ENCODE data around the gene SIT1. TPM values are rescaled to one million over a fixed set of nuclear protein-coding genes. Genes with fewer than 3 reads are reported as not detected.

Gene SIT1
- total RNA-seq, 1 experiment from 2014 or later = not detected

Other genes with a start within 250 kb of the SIT1 start
- 18.6 and 19.1 TPM in 2 replicates for gene RUSC2, start 160.8 kb downstream of the SIT1 start, total RNA-seq (2014; rRNA removed; shearing (Covaris generic))
- gene TESK1, start 45.7 kb downstream of the SIT1 start, total RNA-seq (2014; rRNA removed; shearing (Covaris generic)) = 8.0 and 9.9 TPM in 2 replicates
- 2.4 TPM in 1 of 2 replicates, not detected in the other for gene CD72, start 32.5 kb downstream of the SIT1 start, total RNA-seq (2014; rRNA removed; shearing (Covaris generic))
- 4,372 and 15,582 TPM in 2 replicates for gene RMRP, start 7.1 kb upstream of the SIT1 start, total RNA-seq (2014; rRNA removed; shearing (Covaris generic))
- gene CCDC107, start 7.4 kb upstream of the SIT1 start, total RNA-seq (2014; rRNA removed; shearing (Covaris generic)) = 7.6 and 19.3 TPM in 2 replicates
- gene ARHGEF39, start 14.3 kb upstream of the SIT1 start, total RNA-seq (2014; rRNA removed; shearing (Covaris generic)) = 12.3 and 12.4 TPM in 2 replicates
- 0.86 TPM in 1 of 2 replicates, not detected in the other for gene CA9, start 23.0 kb upstream of the SIT1 start, total RNA-seq (2014; rRNA removed; shearing (Covaris generic))
- 439 and 442 TPM in 2 replicates for gene TPM2, start 39.0 kb upstream of the SIT1 start, total RNA-seq (2014; rRNA removed; shearing (Covaris generic))
- gene TLN1, start 81.3 kb upstream of the SIT1 start, total RNA-seq (2014; rRNA removed; shearing (Covaris generic)) = 146 and 195 TPM in 2 replicates
- gene CREB3, start 81.7 kb upstream of the SIT1 start, total RNA-seq (2014; rRNA removed; shearing (Covaris generic)) = 40.3 and 46.0 TPM in 2 replicates
- 37.2 and 48.6 TPM in 2 replicates for gene GBA2, start 98.3 kb upstream of the SIT1 start, total RNA-seq (2014; rRNA removed; shearing (Covaris generic))
- gene RGP1, start 98.4 kb upstream of the SIT1 start, total RNA-seq (2014; rRNA removed; shearing (Covaris generic)) = 13.8 and 15.0 TPM in 2 replicates
- gene MSMP, start 103.3 kb upstream of the SIT1 start, total RNA-seq (2014; rRNA removed; shearing (Covaris generic)) = not detected in 2 replicates
- 0.07 and 0.86 TPM in 2 replicates for gene NPR2, start 140.7 kb upstream of the SIT1 start, total RNA-seq (2014; rRNA removed; shearing (Covaris generic))
- gene SPAG8, start 161.3 kb upstream of the SIT1 start, total RNA-seq (2014; rRNA removed; shearing (Covaris generic)) = 2.1 and 2.4 TPM in 2 replicates
- 32.3 and 55.8 TPM in 2 replicates for gene HINT2, start 164.1 kb upstream of the SIT1 start, total RNA-seq (2014; rRNA removed; shearing (Covaris generic))
- not detected in 2 replicates for gene FAM221B, start 177.8 kb upstream of the SIT1 start, total RNA-seq (2014; rRNA removed; shearing (Covaris generic))
- 1.2 and 2.5 TPM in 2 replicates for gene TMEM8B, start 178.3 kb upstream of the SIT1 start, total RNA-seq (2014; rRNA removed; shearing (Covaris generic))
- not detected in 2 replicates for gene OR13J1, start 219.5 kb upstream of the SIT1 start, total RNA-seq (2014; rRNA removed; shearing (Covaris generic))

Measured in G401 (cell line).